CD4-positive, alpha-beta memory T cell (primary cell): ENCODE measurements around the gene TFE3. TPM values are rescaled to one million over a fixed set of nuclear protein-coding genes. Genes with fewer than 3 reads are reported as not detected.

ENCODE experiments used
- CTCF ChIA-PET: fragments of 350-600 bp; sonication (Branson Sonifier 250); formaldehyde crosslinking; loops from one replicate; lab custom pipeline; 2021; ENCODE audit warnings: inconsistent platforms; ENCODE audit not compliant: partially characterized antibody; lab: Charles Lee
- POLR2A ChIA-PET: fragments of 350-600 bp; sonication (Branson Sonifier 250); formaldehyde crosslinking; loops from one replicate; lab custom pipeline; 2021; ENCODE audit not compliant: partially characterized antibody; lab: Charles Lee
- DNase-seq, 5 donors: peaks; one replicate each; pipeline versions ENCODE4 v3.0.0 to v3.0.0-alpha.2; 2020 to 2022; ENCODE audit warnings: mixed read lengths in 1 of 5
- H3K27ac ChIP-seq: one replicate; pipeline ENCODE4 v1.7.0; 2013; ENCODE audit warnings: low read depth, low read length
- H3K27me3 ChIP-seq: 2 replicates; pipeline ENCODE4 v1.7.0; 2013; ENCODE audit warnings: mild to moderate bottlenecking, low read length, moderate library complexity; ENCODE audit not compliant: insufficient read depth
- H3K36me3 ChIP-seq: 2 replicates; pipeline ENCODE4 v1.7.0; 2013; ENCODE audit warnings: mild to moderate bottlenecking, low read length, moderate library complexity; ENCODE audit not compliant: insufficient read depth
- H3K4me1 ChIP-seq: 2 replicates; pipeline ENCODE4 v1.7.0; 2013; ENCODE audit warnings: mild to moderate bottlenecking, low read length, moderate library complexity; ENCODE audit not compliant: insufficient read depth
- H3K4me3 ChIP-seq, 2 donors: one replicate each; pipeline ENCODE4 v1.7.0; 2013; ENCODE audit warnings: low read length in 2 of 2, mild to moderate bottlenecking in 1 of 2
- H3K9me3 ChIP-seq, 2 donors: one replicate each; pipeline ENCODE4 v1.7.0; 2013; ENCODE audit warnings: low read length in 2 of 2, control low read depth in 1 of 2; ENCODE audit not compliant: control insufficient read depth in 1 of 2
- H3K27ac Mint-ChIP-seq, 7 donors: one replicate each; pipeline ENCODE4 v1.8.0; 2020 to 2021; ENCODE audit warnings: mixed read lengths in 7 of 7, mild to moderate bottlenecking in 6 of 7, inconsistent platforms in 3 of 7, moderate library complexity in 3 of 7
- H3K27me3 Mint-ChIP-seq, 2 donors: one replicate each; pipeline ENCODE4 v1.8.0; 2020 to 2021; ENCODE audit warnings: mixed read lengths in 2 of 2
- H3K36me3 Mint-ChIP-seq, 2 donors: one replicate each; pipeline ENCODE4 v1.8.0; 2020 to 2021; ENCODE audit warnings: mixed read lengths in 2 of 2, inconsistent platforms in 1 of 2, mild to moderate bottlenecking in 1 of 2
- H3K4me1 Mint-ChIP-seq, 4 donors: one replicate each; pipeline ENCODE4 v1.8.0; 2020 to 2021; ENCODE audit warnings: mixed read lengths in 4 of 4, mild to moderate bottlenecking in 1 of 4
- H3K4me3 Mint-ChIP-seq, 8 donors: one replicate each; pipeline ENCODE4 v1.8.0; 2020 to 2021; ENCODE audit warnings: mixed read lengths in 8 of 8, mild to moderate bottlenecking in 7 of 8, moderate library complexity in 6 of 8, inconsistent platforms in 3 of 8
- H3K9me3 Mint-ChIP-seq, 8 donors: one replicate each; pipeline ENCODE4 v1.8.0; 2020 to 2021; ENCODE audit warnings: mixed read lengths in 8 of 8, mild to moderate bottlenecking in 5 of 8, inconsistent platforms in 3 of 8, moderate library complexity in 1 of 8
- intact Hi-C: fragments of 100-400 bp; cut with micrococcal nuclease; formaldehyde crosslinking; loops from one replicate; pipeline ENCODE4 v1.15.1; 2023
- polyA plus RNA-seq, 2 donors: library from polyadenylated mRNA; unstranded; fragments of 300-500 nt; fragmentation: Illumina TruSeq; gene quantifications; one replicate each; pipeline ENCODE4 v1.2.3, GENCODE V29; 2021
- total RNA-seq, 2 experiments: library from RNA; stranded (reverse); gene quantifications; one replicate each; pipeline ENCODE4 v1.2.3, GENCODE V29; 2021

Gene TFE3
- total and polyA plus RNA-seq, 4 experiments from 2014 or later, result 3.0 to 37.6 (median 21.7) TPM

GRCh38 chrX:49043987-49044281, 777 bp upstream of the TFE3 start:
- Mint-ChIP-seq H3K4me3 (peak overlapping the region; percentile 31 to 94 (median 87)), H3K9me3 (peaks cover 0 to 1% (median 0%) of the 10 kb centered on the region in 8 donors), H3K27ac (peak overlapping the region; percentile 93 to 96 (median 95)), H3K36me3 (peaks cover 0 to 11% of the 10 kb centered on the region in 2 donors), H3K4me1 (peaks cover 18 to 43% (median 29%) of the 10 kb centered on the region in 4 donors), H3K27me3 (no peaks in the 10 kb centered on the region)
- Histone ChIP-seq H3K9me3 (no peaks in the 10 kb centered on the region), H3K4me1 (peaks cover 39% of the 10 kb centered on the region), H3K36me3 (no peaks in the 10 kb centered on the region), H3K27ac (peak overlapping the region; percentile 67), H3K27me3 (no peaks in the 10 kb centered on the region), H3K4me3 (peak overlapping the region in 1 of 2 donors; percentile 5)
- DNase-seq, result no peak
- intact Hi-C loops, result loop anchor here (1.0 to 10.0 kb wide), 9 partner anchors 30 to 399 kb away; partner anchors contain the start of genes GPKOW, GRIPAP1, PIM2 and PQBP1
- ChIA-PET POLR2A (interaction anchor here (0.7 to 3.1 kb wide), 14 partner anchors 9 to 469 kb away, joined by 3 to 20 read pairs (median 6); partner anchors contain the start of genes GRIPAP1, KCND1, OTUD5 and PRAF2), CTCF (interaction anchor here (0.8 to 4.8 kb wide), 8 partner anchors 9 to 396 kb away, joined by 3 to 23 read pairs (median 4); partner anchors contain the start of gene KCND1)

- peaks cover 0 to 21% of the 10 kb centered on the region in 2 donors for H3K36me3 Mint-ChIP-seq
- peaks cover 18 to 47% (median 30%) of the 10 kb centered on the region in 4 donors for H3K4me1 Mint-ChIP-seq
- Histone ChIP-seq H3K27me3 (no peaks in the 10 kb centered on the region), H3K4me1 (peaks cover 39% of the 10 kb centered on the region), H3K36me3 (peaks cover 9% of the 10 kb centered on the region), H3K27ac (peak overlapping the region; percentile 93), H3K9me3 (no peaks in the 10 kb centered on the region), H3K4me3 (peak overlapping the region in 1 of 2 donors; percentile 63)
- peak in 1 of 5 donors; percentile 12 for DNase-seq
- peaks cover 0 to 1% (median 0%) of the 10 kb centered on the region in 8 donors for H3K9me3 Mint-ChIP-seq
- CTCF ChIA-PET, result interaction anchor here (1.1 to 4.8 kb wide), 8 partner anchors 9 to 394 kb away, joined by 3 to 23 read pairs (median 5); partner anchors contain the start of genes GRIPAP1 and KCND1
- H3K27ac Mint-ChIP-seq, result peak overlapping the region; percentile 93 to 97 (median 95)
- peak overlapping the region; percentile 84 to 94 (median 89) for H3K4me3 Mint-ChIP-seq
- no peaks in the 10 kb centered on the region for H3K27me3 Mint-ChIP-seq
- intact Hi-C loops, result loop anchor here (1.0 to 10.0 kb wide), 10 partner anchors 15 to 398 kb away; partner anchors contain the start of genes GPKOW, GRIPAP1, PIM2 and PQBP1
- POLR2A ChIA-PET, result interaction anchor here (0.6 to 3.1 kb wide), 19 partner anchors 10 to 468 kb away, joined by 3 to 20 read pairs (median 5); partner anchors contain the start of genes GRIPAP1, KCND1, OTUD5 and PQBP1
These were observed 457 bp downstream of the TFE3 start for GRCh38 chrX:49042581-49043219.

GRCh38 chrX:49041744-49042580, 1.2 kb downstream of the TFE3 start:
- peaks cover 39% of the 10 kb centered on the region for H3K4me1 ChIP-seq
- H3K4me3 ChIP-seq, result peak overlapping the region in 1 of 2 donors; percentile 63
- H3K27ac ChIP-seq, result peak overlapping the region; percentile 93
- no peaks in the 10 kb centered on the region for H3K27me3 ChIP-seq
- peaks cover 0 to 23% of the 10 kb centered on the region in 2 donors for H3K36me3 Mint-ChIP-seq
- POLR2A ChIA-PET, result interaction anchor here (0.7 to 3.1 kb wide), 11 partner anchors 32 to 468 kb away, joined by 3 to 20 read pairs (median 8); partner anchors contain the start of genes GRIPAP1, KCND1, OTUD5 and PQBP1
- CTCF ChIA-PET, result interaction anchor here (0.7 to 4.8 kb wide), 6 partner anchors 39 to 150 kb away, joined by 3 to 23 read pairs (median 5); partner anchors contain the start of genes GRIPAP1 and KCND1
- intact Hi-C loops, result loop anchor here (1.0 to 10.0 kb wide), 4 partner anchors 15 to 397 kb away; partner anchors contain the start of genes GPKOW, PQBP1 and TIMM17B
- no peaks in the 10 kb centered on the region for H3K27me3 Mint-ChIP-seq
- H3K4me1 Mint-ChIP-seq, result peaks cover 18 to 47% (median 30%) of the 10 kb centered on the region in 4 donors
- peak in 1 of 5 donors; percentile 14 for DNase-seq
- H3K27ac Mint-ChIP-seq, result peak overlapping the region; percentile 93 to 97 (median 94)
- H3K36me3 ChIP-seq, result peaks cover 10% of the 10 kb centered on the region
- no peaks in the 10 kb centered on the region for H3K9me3 ChIP-seq
- H3K4me3 Mint-ChIP-seq, result peak overlapping the region; percentile 84 to 94 (median 89)
- peaks cover 0 to 1% (median 0%) of the 10 kb centered on the region in 8 donors for H3K9me3 Mint-ChIP-seq

GRCh38 chrX:49040376-49040955, 2.7 kb downstream of the TFE3 start:
- ChIA-PET POLR2A (interaction anchor here (1.1 to 3.1 kb wide), 8 partner anchors 28 to 466 kb away, joined by 3 to 17 read pairs (median 4); partner anchors contain the start of genes GRIPAP1, OTUD5, PQBP1 and RBM3), CTCF (interaction anchor here (0.6 to 4.8 kb wide), 2 partner anchors 29 to 68 kb away, joined by 3 to 23 read pairs; partner anchors contain the start of gene KCND1)
- no peak for DNase-seq
- Mint-ChIP-seq H3K4me1 (peaks cover 18 to 47% (median 30%) of the 10 kb centered on the region in 4 donors), H3K27me3 (no peaks in the 10 kb centered on the region), H3K9me3 (peaks cover 0 to 1% (median 0%) of the 10 kb centered on the region in 8 donors), H3K4me3 (peak overlapping the region in 5 of 8 donors; percentile 21 to 94 (median 44)), H3K36me3 (peaks cover 0 to 24% of the 10 kb centered on the region in 2 donors), H3K27ac (peak overlapping the region; percentile 64 to 96 (median 82))
- H3K27me3 ChIP-seq, result no peaks in the 10 kb centered on the region
- H3K36me3 ChIP-seq, result peaks cover 10% of the 10 kb centered on the region
- H3K4me1 ChIP-seq, result peaks cover 39% of the 10 kb centered on the region
- no peak overlapping the region for H3K4me3 ChIP-seq
- H3K9me3 ChIP-seq, result no peaks in the 10 kb centered on the region
- intact Hi-C loops, result loop anchor here (5.0 to 10.0 kb wide), 2 partner anchors 82 to 396 kb away; partner anchors contain the start of gene GPKOW
- peak overlapping the region; percentile 42 for H3K27ac ChIP-seq

GRCh38 chrX:49039598-49040375, 3.4 kb downstream of the TFE3 start:
- DNase-seq, result peak; percentile 7 to 61 (median 24)
- Mint-ChIP-seq H3K27me3 (no peaks in the 10 kb centered on the region), H3K36me3 (peaks cover 2 to 24% of the 10 kb centered on the region in 2 donors), H3K4me3 (peak overlapping the region in 6 of 8 donors; percentile 21 to 69 (median 43)), H3K9me3 (peaks cover 0 to 1% (median 0%) of the 10 kb centered on the region in 8 donors), H3K4me1 (peaks cover 18 to 47% (median 30%) of the 10 kb centered on the region in 4 donors), H3K27ac (peak overlapping the region; percentile 64 to 96 (median 81))
- ChIA-PET POLR2A (interaction anchor here (0.6 to 2.9 kb wide), 8 partner anchors 27 to 465 kb away, joined by 3 to 17 read pairs (median 4); partner anchors contain the start of genes GRIPAP1, OTUD5, PQBP1 and RBM3), CTCF (interaction anchor here (0.6 to 0.7 kb wide), 2 partner anchors 29 to 302 kb away, joined by 3 read pairs; no protein-coding TSS in a partner anchor)
- no peaks in the 10 kb centered on the region for H3K27me3 ChIP-seq
- no peak overlapping the region for H3K4me3 ChIP-seq
- intact Hi-C loops, result loop anchor here (5.0 to 10.0 kb wide), 2 partner anchors 83 to 395 kb away; partner anchors contain the start of gene GPKOW
- H3K27ac ChIP-seq, result peak overlapping the region; percentile 42
- H3K4me1 ChIP-seq, result peaks cover 39% of the 10 kb centered on the region
- H3K9me3 ChIP-seq, result no peaks in the 10 kb centered on the region
- H3K36me3 ChIP-seq, result peaks cover 10% of the 10 kb centered on the region
